Measurements from ENCODE around the gene IKBIP. TPM values are rescaled to one million over a fixed set of nuclear protein-coding genes. Genes with fewer than 3 reads are reported as not detected.

IKBIP gene
- total and polyA plus RNA-seq, 7 donors: 2.1 to 6.0 (median 3.6) TPM

DNA sequence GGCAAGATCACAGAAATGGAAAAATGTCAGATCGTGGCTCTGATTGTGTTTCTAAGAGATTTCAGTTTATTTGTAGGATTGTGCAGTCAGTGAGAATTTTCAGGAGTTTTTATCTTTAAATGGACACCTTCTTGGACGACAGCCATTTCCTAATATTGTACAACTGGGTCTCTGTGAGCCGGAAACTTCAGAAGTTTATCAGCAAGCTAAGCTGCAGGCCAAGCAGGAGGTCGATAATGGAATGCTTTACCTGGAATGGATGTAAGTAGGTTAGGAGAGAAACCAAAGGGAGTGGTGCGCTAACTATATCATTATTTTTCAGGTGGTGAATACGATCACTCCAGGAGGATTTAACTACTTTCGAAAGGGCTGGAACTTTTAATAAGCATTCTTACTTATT is 26.9 kb upstream of the IKBIP start:
- TF ChIP-seq CTCF (IDR thresholded peaks at IDR 0.05): no peak
- Histone ChIP-seq H3K36me3 (ENCODE audit: insufficient read depth in 1 of 2, low read depth in 1 of 2) (peaks cover 0 to 78% of the 10 kb centered on the region in 2 donors), H3K4me3 (no peak overlapping the region), H3K4me1 (no peaks in the 10 kb centered on the region), H3K9me3 (no peaks in the 10 kb centered on the region), H3K27ac (no peak overlapping the region), H3K27me3 (ENCODE audit: insufficient read depth in 3 of 3, low read length in 2 of 3) (no peaks in the 10 kb centered on the region)
- intact Hi-C loops (cut with DNase I): no loop called here
- ATAC-seq (no peak), DNase-seq (no peak)
- 80 to 88% (median 84%) methylated on average over 7 of the region's 7 CpGs for WGBS, 3 donors

DNA sequence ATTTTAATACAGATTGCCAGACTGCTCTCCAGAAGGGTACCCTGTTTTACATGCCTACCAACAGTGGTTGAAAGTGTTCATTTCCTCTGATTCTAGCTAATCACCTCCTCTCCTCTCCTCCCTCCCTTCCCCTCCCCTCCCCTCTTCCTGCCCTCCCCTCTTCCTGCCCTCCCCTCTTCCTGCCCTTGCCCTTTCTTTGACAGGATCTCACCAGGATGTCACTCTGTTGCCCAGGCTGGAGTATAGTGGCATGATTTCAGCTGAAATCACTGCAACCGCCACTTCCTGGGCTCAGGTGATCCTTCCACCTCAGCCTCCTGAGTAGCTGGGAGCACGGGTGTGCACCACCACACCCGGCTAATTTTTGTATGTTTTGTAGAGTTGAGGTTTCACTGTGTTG is 25.2 kb upstream of the IKBIP start:
- H3K36me3 ChIP-seq (ENCODE audit: insufficient read depth in 1 of 2, low read depth in 1 of 2): peaks cover 0 to 85% of the 10 kb centered on the region in 2 donors
- TF ChIP-seq CTCF (IDR thresholded peaks at IDR 0.05): no peak
- no peak for ATAC-seq
- H3K9me3 ChIP-seq: no peaks in the 10 kb centered on the region
- no peak for DNase-seq
- intact Hi-C loops (cut with DNase I): no loop called here
- WGBS, 3 donors: 91 to 96% (median 95%) methylated on average over 3 of the region's 3 CpGs
- H3K27me3 ChIP-seq (ENCODE audit: insufficient read depth in 3 of 3, low read length in 2 of 3): no peaks in the 10 kb centered on the region
- H3K27ac ChIP-seq: no peak overlapping the region
- H3K4me1 ChIP-seq: no peaks in the 10 kb centered on the region
- no peak overlapping the region for H3K4me3 ChIP-seq

DNA sequence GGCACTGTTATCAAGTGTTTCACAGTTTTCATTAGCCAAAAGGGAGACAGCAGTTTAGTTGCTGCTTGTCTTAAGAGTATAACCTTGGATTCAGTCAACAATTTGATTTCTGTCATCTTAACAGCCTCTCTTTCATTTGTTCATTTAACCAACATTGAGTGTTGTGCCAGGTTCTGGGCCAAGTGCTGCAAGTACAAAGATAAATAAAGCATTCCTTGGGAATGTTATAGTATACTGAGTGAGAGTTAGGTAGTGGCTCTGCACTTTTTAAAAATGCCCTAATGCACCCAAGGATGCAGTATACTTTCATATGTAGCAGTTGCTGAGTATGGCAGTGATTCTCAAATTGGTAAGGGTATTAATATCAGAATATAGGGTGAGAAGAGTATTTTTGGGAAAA is 15.9 kb upstream of the IKBIP start:
- ATAC-seq (no peak), DNase-seq (no peak)
- no peak overlapping the region for H3K27ac ChIP-seq
- no peaks in the 10 kb centered on the region for H3K4me1 ChIP-seq
- H3K9me3 ChIP-seq: no peaks in the 10 kb centered on the region
- H3K4me3 ChIP-seq: no peak overlapping the region
- H3K27me3 ChIP-seq (ENCODE audit: insufficient read depth in 3 of 3, low read length in 2 of 3): no peaks in the 10 kb centered on the region
- no peak for TF ChIP-seq CTCF (IDR thresholded peaks at IDR 0.05)
- H3K36me3 ChIP-seq (ENCODE audit: insufficient read depth in 1 of 2, low read depth in 1 of 2): peaks cover 0 to 97% of the 10 kb centered on the region in 2 donors
- intact Hi-C loops (cut with DNase I): no loop called here

GRCh38 chr12:98656289-98657101 is 11.9 kb upstream of the IKBIP start:
- peaks cover 0 to 73% of the 10 kb centered on the region in 2 donors for H3K36me3 ChIP-seq (ENCODE audit: insufficient read depth in 1 of 2, low read depth in 1 of 2)

More at GRCh38 chr12:98656289-98657101, 11.9 kb upstream of the IKBIP start:
- Histone ChIP-seq H3K27ac (no peak overlapping the region), H3K27me3 (ENCODE audit: insufficient read depth in 3 of 3, low read length in 2 of 3) (no peaks in the 10 kb centered on the region), H3K4me1 (no peaks in the 10 kb centered on the region), H3K4me3 (no peak overlapping the region), H3K9me3 (no peaks in the 10 kb centered on the region)
- 82 to 88% (median 88%) methylated on average over 6 of the region's 6 CpGs for WGBS, 3 donors
- no peak for DNase-seq
- intact Hi-C loops (cut with DNase I): loop anchor here (2.0 to 10.0 kb wide), 3 partner anchors 89 to 232 kb away; no protein-coding TSS in a partner anchor
- no peak for TF ChIP-seq CTCF (IDR thresholded peaks at IDR 0.05)
- ATAC-seq: no peak

All from psoas muscle (tissue), 8 donors.